ENCODE results near the gene WDR64. TPM values are rescaled to one million over a fixed set of nuclear protein-coding genes. Genes with fewer than 3 reads are reported as not detected.

WDR64 gene
- total and polyA plus RNA-seq, 2 of the 4 experiments (the other 2 are of a cell fraction), result not detected

GRCh38 chr1:241714321-241715218 lies 62.5 kb downstream of the WDR64 start:
- WGBS, 2 experiments (ENCODE audit: extremely low coverage in 2 of 2, insufficient read length in 1 of 2), result no CpG with 5 or more reads among the region's 2 CpGs

More at GRCh38 chr1:241714321-241715218, 62.5 kb downstream of the WDR64 start:
- Histone ChIP-seq H3K9ac (ENCODE audit: low read depth, low read length) (no peak overlapping the region), H2BK120ac (ENCODE audit: low read depth, low read length) (no peak overlapping the region), H2BK15ac (ENCODE audit: low read depth, low read length) (no peak overlapping the region), H2AK5ac (ENCODE audit: low read depth, low read length) (no peak overlapping the region), H3K14ac (replicated peaks; ENCODE audit: low read depth, low read length) (no peak overlapping the region), H2AK9ac (replicated peaks; ENCODE audit: low read depth, low read length, poor library complexity) (no peak overlapping the region), H2BK20ac (ENCODE audit: low read depth, low read length) (no peak overlapping the region), H3K4me2 (ENCODE audit: low read depth, low read length) (no peak overlapping the region), H4K5ac (ENCODE audit: low read depth, low read length) (no peak overlapping the region), H3K23ac (ENCODE audit: low read depth, low read length) (no peak overlapping the region), H2BK5ac (ENCODE audit: low read depth, low read length, poor library complexity, severe bottlenecking) (no peak overlapping the region), H3K4ac (ENCODE audit: low read depth, low read length) (no peak overlapping the region), H4K91ac (ENCODE audit: insufficient read depth, low read depth, low read length) (no peak overlapping the region), H3K36me3 (ENCODE audit: control insufficient read depth, insufficient read depth, low read length) (no peaks in the 10 kb centered on the region), H3K9me3 (ENCODE audit: control insufficient read depth, insufficient read depth, low read length) (no peaks in the 10 kb centered on the region), H3K27me3 (ENCODE audit: control insufficient read depth, insufficient read depth, low read length) (0 out of 2 replicates have a peak, but pooled peaks cover 2% of the 10 kb centered on the region), H3K79me1 (ENCODE audit: low read depth in 1 of 2, low read length in 2 of 2) (no peaks in the 10 kb centered on the region), H3K4me3 (ENCODE audit: insufficient read depth, low read depth, low read length) (no peak overlapping the region), H2AFZ (replicated peaks; ENCODE audit: low read length, poor library complexity) (no peak overlapping the region), H4K20me1 (ENCODE audit: insufficient read depth, low read length) (no peaks in the 10 kb centered on the region), H3K4me1 (ENCODE audit: control insufficient read depth, insufficient read depth, low read length) (no peaks in the 10 kb centered on the region), H3K18ac (ENCODE audit: low read depth, low read length) (no peak overlapping the region), H3K27ac (ENCODE audit: insufficient read depth, low read length) (no peak overlapping the region), H4K8ac (ENCODE audit: low read depth in 2 of 2, low read length in 2 of 2) (no peak overlapping the region), H3K9me1 (ENCODE audit: insufficient read depth, low read length) (no peaks in the 10 kb centered on the region), H3K56ac (ENCODE audit: extremely low read depth, insufficient read depth, low read length) (no peak overlapping the region)
- intact Hi-C loops (cut with micrococcal nuclease), result loop anchor here (5.0 kb wide), 1 partner anchor 47 kb away; no protein-coding TSS in a partner anchor
- DNase-seq (no peak), ATAC-seq (ENCODE audit: low read depth) (no peak)
- TF ChIP-seq RFX5 (IDR thresholded peaks at IDR 0.05; ENCODE audit: low read depth, low read length) (no peak), FOS (IDR thresholded peaks at IDR 0.05; ENCODE audit: low read depth, low read length) (no peak), CHD1 (IDR thresholded peaks at IDR 0.05; ENCODE audit: low read depth, low read length) (no peak), MAFK (IDR thresholded peaks at IDR 0.05; ENCODE audit: low read depth, low read length) (no peak), CEBPB (IDR thresholded peaks at IDR 0.05; ENCODE audit: low read depth, low read length) (no peak), NFE2L2 (IDR thresholded peaks at IDR 0.05; ENCODE audit: low read depth, low read length) (no peak), USF2 (IDR thresholded peaks at IDR 0.05; ENCODE audit: low read depth, low read length) (no peak), MXI1 (IDR thresholded peaks at IDR 0.05; ENCODE audit: borderline replicate concordance, low read depth, low read length) (no peak), MAZ (IDR thresholded peaks at IDR 0.05; ENCODE audit: borderline replicate concordance, low read depth, low read length) (no peak), POLR2A (IDR thresholded peaks at IDR 0.05; ENCODE audit: low read depth, low read length) (no peak), RCOR1 (IDR thresholded peaks at IDR 0.05; ENCODE audit: insufficient replicate concordance, low read length) (no peak), RAD21 (IDR thresholded peaks at IDR 0.05; ENCODE audit: low read length) (no peak)
- POLR2A ChIA-PET (ENCODE audit: unreplicated experiment), result interaction anchor here (0.6 kb wide), 1 partner anchor 30 kb away, joined by 3 read pairs; no protein-coding TSS in a partner anchor
- in situ Hi-C loops (cut with MboI; ENCODE audit: low sequenced_read_pairs), result no loop called here
- BruUV-seq (replicated peaks), result no TSS peak
- CTCF ChIA-PET, result no interaction called here
- dilution Hi-C loops (cut with HindIII; ENCODE audit: low sequenced_read_pairs, unreplicated experiment), result no loop called here
